Measurements from ENCODE around the gene VAT1L. TPM values are rescaled to one million over a fixed set of nuclear protein-coding genes. Genes with fewer than 3 reads are reported as not detected.

VAT1L gene
- total RNA-seq, 1 donor = under 0.01 TPM

DNA sequence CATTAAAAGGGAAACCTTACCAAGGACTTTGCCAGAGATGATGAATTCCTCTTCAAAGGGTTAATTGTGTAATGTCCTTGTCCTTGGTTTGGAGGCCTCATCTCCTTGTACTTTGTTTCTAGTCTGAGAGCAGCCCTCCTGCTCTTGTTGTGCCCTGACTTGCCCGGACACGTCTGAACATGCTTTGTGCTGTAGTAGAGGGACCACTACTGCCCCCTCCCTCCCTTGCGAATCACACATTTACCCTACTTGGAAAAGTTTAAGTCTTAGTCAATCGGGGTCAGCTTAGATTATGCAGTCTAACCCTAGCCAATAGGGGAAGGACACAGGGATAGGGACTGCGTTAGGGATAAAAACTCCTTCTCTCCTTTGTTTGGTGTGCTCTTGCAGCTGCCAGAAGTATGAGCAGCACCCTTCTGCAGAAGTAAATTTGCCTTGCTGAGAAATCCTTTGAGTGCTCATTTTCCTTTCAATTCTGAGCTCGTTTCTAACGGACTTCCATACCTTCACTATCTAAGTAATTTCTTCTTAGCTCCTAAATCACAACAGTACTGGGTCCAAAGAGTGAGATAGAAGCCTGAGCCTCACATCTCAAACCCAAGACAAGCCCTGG lies 207.6 kb downstream of the VAT1L start:
- Histone ChIP-seq H3K4me3 (ENCODE audit: insufficient read depth, low read length) (no peak overlapping the region), H3K9me3 (ENCODE audit: low read depth, low read length) (no peaks in the 10 kb centered on the region), H2AFZ (ENCODE audit: low read length) (no peak overlapping the region), H3K4me2 (ENCODE audit: insufficient read depth, low read length) (no peak overlapping the region), H3K27ac (ENCODE audit: low read depth, low read length) (no peak overlapping the region), H3K4me1 (ENCODE audit: insufficient read depth, low read length) (no peaks in the 10 kb centered on the region), H4K20me1 (ENCODE audit: insufficient read depth, low read length) (no peaks in the 10 kb centered on the region), H3K79me2 (ENCODE audit: insufficient read depth, low read length) (no peaks in the 10 kb centered on the region), H3K36me3 (ENCODE audit: insufficient read depth, low read length) (no peaks in the 10 kb centered on the region), H3K27me3 (ENCODE audit: insufficient read depth, low read length) (no peaks in the 10 kb centered on the region)
- no peak for DNase-seq (ENCODE audit: insufficient read length, low spot score, missing footprints)
- no peak for TF ChIP-seq CTCF (IDR thresholded peaks at IDR 0.05; ENCODE audit: extremely low read depth, low read depth, low read length)

DNA sequence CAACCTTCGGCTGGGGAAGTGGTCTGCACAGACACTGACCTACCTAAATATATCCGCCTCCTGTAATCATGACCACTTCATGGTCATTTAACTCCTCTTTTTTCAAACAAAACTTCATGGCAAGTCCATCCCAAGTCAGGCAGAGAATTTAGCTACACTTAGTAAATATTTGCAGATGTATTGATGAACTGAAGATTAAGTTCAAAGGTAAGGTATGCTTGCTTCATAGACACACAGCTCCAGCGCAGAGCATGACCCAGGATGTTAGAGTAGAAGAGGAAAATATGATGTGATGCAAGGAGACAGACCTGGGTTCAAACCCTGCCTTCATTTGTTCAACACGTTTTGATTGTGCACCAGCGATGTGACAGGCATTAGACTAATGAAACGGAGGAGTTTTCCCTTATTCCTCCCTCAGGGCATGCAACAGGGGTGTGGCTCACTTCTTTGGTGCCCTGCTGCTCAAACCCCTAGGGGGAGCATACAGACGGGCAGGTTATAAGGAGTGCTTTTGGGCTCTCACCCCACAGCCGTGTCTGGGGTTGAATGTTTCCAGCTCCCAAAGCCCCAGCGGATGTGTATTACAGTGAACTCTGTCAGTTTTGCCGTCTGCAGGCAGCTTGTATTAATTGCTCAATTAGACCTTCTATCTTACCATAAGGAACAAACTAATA lies 210.1 kb downstream of the VAT1L start:
- Histone ChIP-seq H3K36me3 (ENCODE audit: insufficient read depth, low read length) (no peaks in the 10 kb centered on the region), H4K20me1 (ENCODE audit: insufficient read depth, low read length) (no peaks in the 10 kb centered on the region), H3K4me1 (ENCODE audit: insufficient read depth, low read length) (no peaks in the 10 kb centered on the region), H3K79me2 (ENCODE audit: insufficient read depth, low read length) (no peaks in the 10 kb centered on the region), H3K9me3 (ENCODE audit: low read depth, low read length) (no peaks in the 10 kb centered on the region), H3K27ac (ENCODE audit: low read depth, low read length) (no peak overlapping the region), H3K4me2 (ENCODE audit: insufficient read depth, low read length) (no peak overlapping the region), H3K4me3 (ENCODE audit: insufficient read depth, low read length) (no peak overlapping the region), H2AFZ (ENCODE audit: low read length) (no peak overlapping the region), H3K27me3 (ENCODE audit: insufficient read depth, low read length) (no peaks in the 10 kb centered on the region)
- no peak for TF ChIP-seq CTCF (IDR thresholded peaks at IDR 0.05; ENCODE audit: extremely low read depth, low read depth, low read length)
- DNase-seq (ENCODE audit: insufficient read length, low spot score, missing footprints) = no peak

DNA sequence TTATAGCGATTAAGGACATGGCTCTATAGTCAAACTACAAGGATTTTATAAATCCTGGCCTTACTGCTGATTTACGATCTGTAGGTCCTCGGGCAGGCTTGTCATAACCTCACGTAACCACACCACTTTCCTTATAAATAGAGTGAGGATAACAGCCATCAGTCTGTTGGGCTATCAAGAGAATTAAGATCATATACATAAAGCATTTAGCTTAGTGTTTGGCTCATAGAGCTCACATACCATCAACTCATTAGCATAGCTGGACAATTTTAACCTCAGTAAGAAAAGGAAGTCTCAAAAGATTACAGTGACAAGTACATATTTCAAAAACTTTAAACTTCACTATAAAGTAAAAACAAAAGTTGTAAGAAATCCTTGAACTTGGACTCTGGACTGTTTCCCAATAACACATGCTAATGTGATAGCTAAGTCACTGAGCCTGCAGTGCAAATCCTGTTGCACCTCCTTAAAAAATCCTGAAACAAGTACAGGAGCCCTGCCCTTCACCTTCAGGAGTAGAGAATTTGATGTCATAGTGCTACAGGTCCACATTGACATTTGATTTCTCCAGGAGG lies 213.2 kb downstream of the VAT1L start:
- Histone ChIP-seq H3K27me3 (ENCODE audit: insufficient read depth, low read length) (no peaks in the 10 kb centered on the region), H3K4me3 (ENCODE audit: insufficient read depth, low read length) (no peak overlapping the region), H3K4me1 (ENCODE audit: insufficient read depth, low read length) (no peaks in the 10 kb centered on the region), H3K79me2 (ENCODE audit: insufficient read depth, low read length) (no peaks in the 10 kb centered on the region), H3K4me2 (ENCODE audit: insufficient read depth, low read length) (no peak overlapping the region), H2AFZ (ENCODE audit: low read length) (no peak overlapping the region), H3K27ac (ENCODE audit: low read depth, low read length) (no peak overlapping the region), H3K9me3 (ENCODE audit: low read depth, low read length) (no peaks in the 10 kb centered on the region), H3K36me3 (ENCODE audit: insufficient read depth, low read length) (no peaks in the 10 kb centered on the region), H4K20me1 (ENCODE audit: insufficient read depth, low read length) (no peaks in the 10 kb centered on the region)
- TF ChIP-seq CTCF (IDR thresholded peaks at IDR 0.05; ENCODE audit: extremely low read depth, low read depth, low read length) = no peak
- DNase-seq (ENCODE audit: insufficient read length, low spot score, missing footprints) = no peak

GRCh38 chr16:78002915-78003538 lies 214.7 kb downstream of the VAT1L start:
- H3K27me3 ChIP-seq (ENCODE audit: insufficient read depth, low read length) = no peaks in the 10 kb centered on the region
- H2AFZ ChIP-seq (ENCODE audit: low read length) = no peak overlapping the region
- DNase-seq (ENCODE audit: insufficient read length, low spot score, missing footprints) = peak; percentile 92
- no peaks in the 10 kb centered on the region for H3K9me3 ChIP-seq (ENCODE audit: low read depth, low read length)
- peak; percentile 88 for TF ChIP-seq CTCF (IDR thresholded peaks at IDR 0.05; ENCODE audit: extremely low read depth, low read depth, low read length)
- H3K36me3 ChIP-seq (ENCODE audit: insufficient read depth, low read length) = no peaks in the 10 kb centered on the region
- H3K4me1 ChIP-seq (ENCODE audit: insufficient read depth, low read length) = no peaks in the 10 kb centered on the region
- no peak overlapping the region for H3K4me2 ChIP-seq (ENCODE audit: insufficient read depth, low read length)
- no peaks in the 10 kb centered on the region for H3K79me2 ChIP-seq (ENCODE audit: insufficient read depth, low read length)
- H4K20me1 ChIP-seq (ENCODE audit: insufficient read depth, low read length) = no peaks in the 10 kb centered on the region
- no peak overlapping the region for H3K4me3 ChIP-seq (ENCODE audit: insufficient read depth, low read length)
- no peak overlapping the region for H3K27ac ChIP-seq (ENCODE audit: low read depth, low read length)
